OCI-LY1 (cell line): ENCODE results near the gene VPS45.

Experiments
- CTCF ChIP-seq: fragments of 200-600 bp; sonication (generic), shearing (Covaris generic); IDR thresholded peaks from 2 replicates; pipeline ENCODE4 v1.5.1; 2017; ENCODE audit warnings: mild to moderate bottlenecking, antibody characterized with exemption, low read length, moderate library complexity, mixed read lengths
- EZH2 ChIP-seq: fragments of 200-600 bp; sonication (generic), shearing (Covaris generic); IDR thresholded peaks from 2 replicates; pipeline ENCODE4 v1.8.0; 2017; ENCODE audit warnings: borderline replicate concordance, mixed run types, mild to moderate bottlenecking, antibody characterized with exemption, low read length, moderate library complexity, mixed read lengths

GRCh38 chr1:150067184-150068108 lies at the start of gene VPS45:
- TF ChIP-seq CTCF (no peak), EZH2 (no peak)
